Measurements from ENCODE around the gene SLC2A1. TPM values are rescaled to one million over a fixed set of nuclear protein-coding genes. Genes with fewer than 3 reads are reported as not detected.
"Not testable (repeated sequence)": the region's sequence is repeated elsewhere in the genome, so short reads cannot be mapped to it uniquely, and the experiment has no call there.

Gene SLC2A1
- total RNA-seq, 2 donors from 2014 or later: 83.9 to 159 TPM

GRCh38 chr1:42908046-42908445 lies 50.6 kb downstream of the SLC2A1 start:
- Histone ChIP-seq H3K27ac (no peak overlapping the region), H3K4me1 (replicated peaks) (no peaks in the 10 kb centered on the region), H3K27me3 (replicated peaks; ENCODE audit: insufficient read depth) (no peaks in the 10 kb centered on the region), H3K4me3 (no peak overlapping the region), H3K9me3 (no peaks in the 10 kb centered on the region), H3K36me3 (no peaks in the 10 kb centered on the region)
- DNase-seq (ENCODE audit: low spot score): no peak
- TF ChIP-seq POLR2A (IDR thresholded peaks at IDR 0.05) (no peak), POLR2AphosphoS5 (IDR thresholded peaks at IDR 0.05) (no peak), CTCF (IDR thresholded peaks at IDR 0.05) (no peak)
- intact Hi-C loops (cut with DNase I): no loop called here
- 97% methylated on average over 3 of the region's 3 CpGs for WGBS

- WGBS: 88% methylated on average over 1 of the region's 1 CpG
- H3K4me1 ChIP-seq (replicated peaks): no peaks in the 10 kb centered on the region
- H3K36me3 ChIP-seq: no peaks in the 10 kb centered on the region
- intact Hi-C loops (cut with DNase I): no loop called here
- no peaks in the 10 kb centered on the region for H3K27me3 ChIP-seq (replicated peaks; ENCODE audit: insufficient read depth)
- TF ChIP-seq CTCF (IDR thresholded peaks at IDR 0.05) (no peak), POLR2A (IDR thresholded peaks at IDR 0.05) (no peak), POLR2AphosphoS5 (IDR thresholded peaks at IDR 0.05) (no peak)
- no peak for DNase-seq (ENCODE audit: low spot score)
- no peak overlapping the region for H3K27ac ChIP-seq
- no peaks in the 10 kb centered on the region for H3K9me3 ChIP-seq
- H3K4me3 ChIP-seq: no peak overlapping the region
Observed at GRCh38 chr1:42904434-42904833, 54.2 kb downstream of the SLC2A1 start.

GRCh38 chr1:42899960-42900359 lies 58.7 kb downstream of the SLC2A1 start:
- H3K36me3 ChIP-seq; H3K27ac ChIP-seq; H3K27me3 ChIP-seq (replicated peaks; ENCODE audit: insufficient read depth); H3K9me3 ChIP-seq; H3K4me1 ChIP-seq (replicated peaks); H3K4me3 ChIP-seq; intact Hi-C loops (cut with DNase I); DNase-seq (ENCODE audit: low spot score): not testable (repeated sequence)
- WGBS: 79% methylated on average over 4 of the region's 4 CpGs

GRCh38 chr1:42891465-42892138 lies 67.1 kb downstream of the SLC2A1 start:
- Histone ChIP-seq H3K36me3 (no peaks in the 10 kb centered on the region), H3K4me1 (replicated peaks) (no peaks in the 10 kb centered on the region), H3K9me3 (no peaks in the 10 kb centered on the region), H3K4me3 (no peak overlapping the region), H3K27me3 (replicated peaks; ENCODE audit: insufficient read depth) (no peaks in the 10 kb centered on the region), H3K27ac (no peak overlapping the region)
- TF ChIP-seq POLR2A (IDR thresholded peaks at IDR 0.05) (no peak), CTCF (IDR thresholded peaks at IDR 0.05) (no peak), POLR2AphosphoS5 (IDR thresholded peaks at IDR 0.05) (no peak)
- no peak for DNase-seq (ENCODE audit: low spot score)
- intact Hi-C loops (cut with DNase I): no loop called here
- 44% methylated on average over 5 of the region's 5 CpGs for WGBS

- Histone ChIP-seq H3K4me3 (no peak overlapping the region), H3K36me3 (no peaks in the 10 kb centered on the region), H3K9me3 (no peaks in the 10 kb centered on the region), H3K27ac (no peak overlapping the region), H3K27me3 (replicated peaks; ENCODE audit: insufficient read depth) (no peaks in the 10 kb centered on the region), H3K4me1 (replicated peaks) (no peaks in the 10 kb centered on the region)
- no peak for TF ChIP-seq POLR2A (IDR thresholded peaks at IDR 0.05)
- TF ChIP-seq POLR2AphosphoS5 (IDR thresholded peaks at IDR 0.05): no peak
- no peak for TF ChIP-seq CTCF (IDR thresholded peaks at IDR 0.05)
- 82% methylated on average over 4 of the region's 4 CpGs for WGBS
- intact Hi-C loops (cut with DNase I): no loop called here
- DNase-seq (ENCODE audit: low spot score): no peak
Observed at GRCh38 chr1:42889264-42889663, 69.4 kb downstream of the SLC2A1 start.
